Spleen (tissue), 11 donors: ENCODE measurements around the gene OR2T10. TPM values are rescaled to one million over a fixed set of nuclear protein-coding genes. Genes with fewer than 3 reads are reported as not detected.
"Not testable (repeated sequence)": the region's sequence is repeated elsewhere in the genome, so short reads cannot be mapped to it uniquely, and the experiment has no call there.

ENCODE experiments used
- DNase-seq: peaks from one replicate; pipeline ENCODE4 v3.0.0-alpha.2; 2020
- H3K27ac ChIP-seq, 8 donors: fragments of 200-600 bp; sonication (generic) in 7 of 8; 1 replicate in 4 of 8; 2 replicates in 4 of 8; pipeline versions ENCODE4 v1.5.0 to v1.8.0; 2016 to 2021; ENCODE audit warnings: inconsistent platforms in 4 of 8, mild to moderate bottlenecking in 4 of 8, moderate library complexity in 1 of 8
- H3K27me3 ChIP-seq, 7 donors: fragments of 200-600 bp; sonication (generic) in 6 of 7; replicated peaks in 1 of 7; 1 replicate in 4 of 7; 2 replicates in 3 of 7; pipeline versions ENCODE4 v1.5.0 to v1.8.0; 2016 to 2021; ENCODE audit warnings: inconsistent platforms in 3 of 7, mild to moderate bottlenecking in 1 of 7
- H3K36me3 ChIP-seq, 6 donors: fragments of 200-600 bp; sonication (generic) in 5 of 6; 1 replicate in 4 of 6; 2 replicates in 2 of 6; pipeline versions ENCODE4 v1.5.0 to v1.8.0; 2016 to 2021; ENCODE audit warnings: inconsistent platforms in 2 of 6
- H3K4me1 ChIP-seq, 6 donors: fragments of 200-600 bp; sonication (generic) in 5 of 6; 1 replicate in 3 of 6; 2 replicates in 3 of 6; pipeline versions ENCODE4 v1.5.0 to v1.8.0; 2016 to 2021; ENCODE audit warnings: inconsistent platforms in 3 of 6
- H3K4me3 ChIP-seq, 8 donors: fragments of 200-600 bp; sonication (generic) in 7 of 8; 1 replicate in 4 of 8; 2 replicates in 4 of 8; pipeline versions ENCODE4 v1.5.0 to v1.8.0; 2016 to 2021; ENCODE audit warnings: inconsistent platforms in 4 of 8, mild to moderate bottlenecking in 4 of 8, moderate library complexity in 2 of 8
- H3K9me3 ChIP-seq, 8 donors: fragments of 200-600 bp; sonication (generic) in 7 of 8; 1 replicate in 4 of 8; 2 replicates in 4 of 8; pipeline versions ENCODE4 v1.5.0 to v1.8.0; 2016 to 2021; ENCODE audit warnings: inconsistent platforms in 4 of 8
- CTCF ChIP-seq, 11 experiments: fragments of 200-600 bp in 7 of 11; fragments of 450-650 bp in 4 of 11; sonication (generic) in 4 of 11; IDR thresholded peaks in 8 of 11; conservative IDR thresholded peaks in 3 of 11; 1 replicate in 7 of 11; 2 replicates in 4 of 11; pipeline versions ENCODE4 v1.4.0 to v1.8.0; 2016 to 2021; ENCODE audit warnings: antibody characterized with exemption in 11 of 11, inconsistent platforms in 4 of 11, mild to moderate bottlenecking in 1 of 11
- POLR2A ChIP-seq, 3 donors: fragments of 450-650 bp; IDR thresholded peaks; one replicate each; pipeline ENCODE4 v1.5.1; 2017; ENCODE audit warnings: antibody characterized with exemption in 3 of 3, mild to moderate bottlenecking in 1 of 3
- POLR2AphosphoS5 ChIP-seq, 3 donors: sonication (generic); formaldehyde crosslinking; IDR thresholded peaks; one replicate each; pipeline ENCODE4 v1.5.1; 2017; ENCODE audit warnings: antibody characterized with exemption in 3 of 3
- WGBS, 5 donors: extraction: QIAGEN DNeasy Blood & Tissue Kit in 3 of 5; methylation state at CpG; one replicate each; pipeline versions ENCODE4 v1.1.5 to v1.1.7; 2013 to 2018; 5-methylcytosine and 5-hydroxymethylcytosine counted together
- intact Hi-C: fragments of 100-400 bp; cut with DNase I; formaldehyde crosslinking; loops from one replicate; pipeline ENCODE4 v1.15.0; 2023; ENCODE audit warnings: low total_unique reads
- polyA plus RNA-seq, 3 donors: library from polyadenylated mRNA; stranded (reverse); fragments of 200-250 nt; gene quantifications; one replicate each; pipeline ENCODE4 v1.2.1, GENCODE V29; 2013
- total RNA-seq, 7 donors: library from RNA; depleted of rRNA in 3 of 7; stranded (reverse); fragments of >200 nt in 3 of 7; fragmentation: NEBNext Ultra II Directional in 4 of 7; extraction: Animal tissue kit (Norgen Biotek cat#: 25700) in 4 of 7; gene quantifications; one replicate each; pipeline versions ENCODE4 v1.1.0 to v1.2.1, GENCODE V29; 2016 to 2021
- donor health status: healthy with polysubstance abuse.
- donor health status: DM: no; HTN: no; CAD: no; lungs with moderate emphysema.
- donor health status: DM: no; HTN: no; CAD: no.
- donor health status: Bipolar disorder and iron deficiency.
- donor health status: healthy.
- donor health status: DM: no; HTN: no; CAD: no.
- donor health status: DM: yes; HTN: yes; CAD: no.

Gene OR2T10
- total and polyA plus RNA-seq, 10 donors: 0.03 to 2.8 (median 0.33) TPM; not detected in 2

GRCh38 chr1:248590055-248590454 is 7.4 kb downstream of the OR2T10 start:
- Histone ChIP-seq H3K4me3 (no peak overlapping the region), H3K36me3 (no peaks in the 10 kb centered on the region), H3K27ac (no peak overlapping the region), H3K27me3 (no peaks in the 10 kb centered on the region), H3K9me3 (no peaks in the 10 kb centered on the region), H3K4me1 (no peaks in the 10 kb centered on the region)
- intact Hi-C loops: no loop called here
- DNase-seq: no peak
- TF ChIP-seq POLR2A (IDR thresholded peaks at IDR 0.05): no peak
- no peak for TF ChIP-seq CTCF (IDR thresholded peaks at IDR 0.05 in 8 of 11, conservative IDR thresholded peaks at IDR 0.05 in 3 of 11)
- no peak for TF ChIP-seq POLR2AphosphoS5 (IDR thresholded peaks at IDR 0.05)
- WGBS, 5 donors: 90 to 95% (median 91%) methylated on average over 17 of the region's 17 CpGs

- intact Hi-C loops: no loop called here
- TF ChIP-seq POLR2A (IDR thresholded peaks at IDR 0.05) (no peak), CTCF (IDR thresholded peaks at IDR 0.05 in 8 of 11, conservative IDR thresholded peaks at IDR 0.05 in 3 of 11) (no peak), POLR2AphosphoS5 (IDR thresholded peaks at IDR 0.05) (no peak)
- DNase-seq: no peak
- H3K9me3 ChIP-seq: no peaks in the 10 kb centered on the region
- H3K4me3 ChIP-seq: no peak overlapping the region
- no peak overlapping the region for H3K27ac ChIP-seq
- no peaks in the 10 kb centered on the region for H3K4me1 ChIP-seq
- WGBS, 5 donors: 78 to 94% (median 85%) methylated on average over 3 of the region's 3 CpGs
- H3K36me3 ChIP-seq: no peaks in the 10 kb centered on the region
- H3K27me3 ChIP-seq: no peaks in the 10 kb centered on the region
Observed at GRCh38 chr1:248589334-248589733, 8.2 kb downstream of the OR2T10 start.

- TF ChIP-seq POLR2AphosphoS5 (IDR thresholded peaks at IDR 0.05) (no peak), POLR2A (IDR thresholded peaks at IDR 0.05) (no peak), CTCF (IDR thresholded peaks at IDR 0.05 in 8 of 11, conservative IDR thresholded peaks at IDR 0.05 in 3 of 11) (no peak)
- WGBS, 5 donors: 82 to 90% (median 86%) methylated on average over 3 of the region's 3 CpGs
Observed at GRCh38 chr1:248585266-248585665, 12.2 kb downstream of the OR2T10 start.

GRCh38 chr1:248576260-248576980 is 21.1 kb downstream of the OR2T10 start:
- 69 to 87% (median 73%) methylated on average over 9 of the region's 9 CpGs for WGBS, 5 donors
- TF ChIP-seq POLR2AphosphoS5 (IDR thresholded peaks at IDR 0.05): no peak
- no peak for TF ChIP-seq CTCF (IDR thresholded peaks at IDR 0.05 in 8 of 11, conservative IDR thresholded peaks at IDR 0.05 in 3 of 11)
- no peak for TF ChIP-seq POLR2A (IDR thresholded peaks at IDR 0.05)
- no peaks in the 10 kb centered on the region for H3K36me3 ChIP-seq

More at GRCh38 chr1:248585266-248585665, 12.2 kb downstream of the OR2T10 start:
- Histone ChIP-seq H3K27ac (no peak overlapping the region), H3K27me3 (no peaks in the 10 kb centered on the region), H3K4me1 (no peaks in the 10 kb centered on the region), H3K4me3 (no peak overlapping the region), H3K36me3 (no peaks in the 10 kb centered on the region), H3K9me3 (no peaks in the 10 kb centered on the region)
- intact Hi-C loops: no loop called here
- no peak for DNase-seq

GRCh38 chr1:248574657-248575056 is 22.8 kb downstream of the OR2T10 start, which contains the start of gene OR2T34:
OR2T34 (minus strand) TSS chr1:248574757; CDS start chr1:248574757, 0 bp downstream.
- H3K27ac ChIP-seq, intact Hi-C loops, H3K27me3 ChIP-seq, H3K9me3 ChIP-seq, H3K4me1 ChIP-seq, H3K36me3 ChIP-seq, DNase-seq, H3K4me3 ChIP-seq: not testable (repeated sequence)
- WGBS, 5 donors: 83 to 94% (median 89%) methylated on average over 3 of the region's 3 CpGs

More at GRCh38 chr1:248576260-248576980, 21.1 kb downstream of the OR2T10 start:
- intact Hi-C loops: no loop called here
- Histone ChIP-seq H3K27me3 (no peaks in the 10 kb centered on the region), H3K9me3 (peaks cover 0 to 7% (median 0%) of the 10 kb centered on the region in 8 donors), H3K4me1 (no peaks in the 10 kb centered on the region), H3K27ac (no peak overlapping the region), H3K4me3 (no peak overlapping the region)
- DNase-seq: no peak

GRCh38 chr1:248573856-248574255 is 23.6 kb downstream of the OR2T10 start:
- H3K9me3 ChIP-seq, intact Hi-C loops, DNase-seq, H3K4me3 ChIP-seq, H3K27ac ChIP-seq, H3K4me1 ChIP-seq, H3K27me3 ChIP-seq, H3K36me3 ChIP-seq: not testable (repeated sequence)
- 86 to 100% (median 88%) methylated on average over 2 to 6 of the region's 8 CpGs for WGBS, 5 donors

- H3K4me1 ChIP-seq, H3K4me3 ChIP-seq, H3K27ac ChIP-seq, DNase-seq, H3K36me3 ChIP-seq, H3K9me3 ChIP-seq, H3K27me3 ChIP-seq, intact Hi-C loops: not testable (repeated sequence)
- WGBS, 5 donors: no CpG with 5 or more reads among the region's 1 CpG
Observed at GRCh38 chr1:248572049-248572448, 25.5 kb downstream of the OR2T10 start.
